WI38 (cell line): ENCODE measurements around the gene JAKMIP1.

Experiments
- H3K4me3 ChIP-seq: 2 replicates; pipeline ENCODE4 v1.5.1; 2011; ENCODE audit warnings: low read depth, mild to moderate bottlenecking, control low read depth, low read length
- CTCF ChIP-seq: IDR thresholded peaks from 2 replicates; pipeline ENCODE4 v1.5.1; 2012; ENCODE audit warnings: low read depth, mild to moderate bottlenecking, control low read depth, low read length

JAKMIP1 gene

GRCh38 chr4:6115342-6115741 lies 85.0 kb downstream of the JAKMIP1 start:
- TF ChIP-seq CTCF: no peak
- no peak overlapping the region for H3K4me3 ChIP-seq

GRCh38 chr4:6114601-6115000 lies 85.7 kb downstream of the JAKMIP1 start:
- no peak for TF ChIP-seq CTCF
- no peak overlapping the region for H3K4me3 ChIP-seq

GRCh38 chr4:6114181-6114580 lies 86.2 kb downstream of the JAKMIP1 start:
- TF ChIP-seq CTCF: no peak

GRCh38 chr4:6113641-6114040 lies 86.7 kb downstream of the JAKMIP1 start:
- no peak overlapping the region for H3K4me3 ChIP-seq
- no peak for TF ChIP-seq CTCF

More at GRCh38 chr4:6114181-6114580, 86.2 kb downstream of the JAKMIP1 start:
- H3K4me3 ChIP-seq: no peak overlapping the region

- no peak for TF ChIP-seq CTCF
- no peak overlapping the region for H3K4me3 ChIP-seq
Measured at GRCh38 chr4:6112606-6113290, 87.6 kb downstream of the JAKMIP1 start.

- TF ChIP-seq CTCF: no peak
- no peak overlapping the region for H3K4me3 ChIP-seq
Measured at GRCh38 chr4:6111354-6111960, 88.9 kb downstream of the JAKMIP1 start.

GRCh38 chr4:6110681-6111353 lies 89.5 kb downstream of the JAKMIP1 start:
- H3K4me3 ChIP-seq: no peak overlapping the region
- TF ChIP-seq CTCF: no peak
